CD4-positive, alpha-beta T cell treated with Interleukin-10 for 1 hour (primary cell): ENCODE measurements around the gene KRTAP5-6.
"Not testable (repeated sequence)": the region's sequence is repeated elsewhere in the genome, so short reads cannot be mapped to it uniquely, and the experiment has no call there.

Source experiments
- DNase-seq: peaks from one replicate; pipeline ENCODE4 v3.0.0-alpha.2; 2020

The KRTAP5-6 gene

GRCh38 chr11:1662699-1663283 is 34.2 kb upstream of the KRTAP5-6 start:
- not testable (repeated sequence) for DNase-seq

- no peak for DNase-seq
These were observed 31.7 kb upstream of the KRTAP5-6 start for GRCh38 chr11:1665313-1665712.

GRCh38 chr11:1667121-1667850 is 29.7 kb upstream of the KRTAP5-6 start:
- DNase-seq = no peak

- no peak for DNase-seq
These were observed 29.1 kb upstream of the KRTAP5-6 start for GRCh38 chr11:1667906-1668305.

GRCh38 chr11:1668911-1669473 is 28.0 kb upstream of the KRTAP5-6 start:
- DNase-seq = no peak

- DNase-seq = no peak
These were observed 27.3 kb upstream of the KRTAP5-6 start for GRCh38 chr11:1669546-1670218.

GRCh38 chr11:1670457-1670856 is 26.5 kb upstream of the KRTAP5-6 start:
- DNase-seq = not testable (repeated sequence)

GRCh38 chr11:1670905-1671371 is 26.1 kb upstream of the KRTAP5-6 start:
- DNase-seq = no peak

GRCh38 chr11:1671658-1672057 is 25.3 kb upstream of the KRTAP5-6 start:
- DNase-seq = no peak

GRCh38 chr11:1672613-1673350 is 24.2 kb upstream of the KRTAP5-6 start:
- no peak for DNase-seq

- no peak for DNase-seq
These were observed 23.4 kb upstream of the KRTAP5-6 start for GRCh38 chr11:1673446-1674172.

GRCh38 chr11:1674173-1675131 is 22.5 kb upstream of the KRTAP5-6 start:
- DNase-seq = no peak

- no peak for DNase-seq
These were observed 21.3 kb upstream of the KRTAP5-6 start for GRCh38 chr11:1675536-1676228.

- no peak for DNase-seq
These were observed 20.7 kb upstream of the KRTAP5-6 start for GRCh38 chr11:1676229-1676740.

GRCh38 chr11:1679881-1680280 is 17.1 kb upstream of the KRTAP5-6 start:
- no peak for DNase-seq

GRCh38 chr11:1682225-1682905 is 14.6 kb upstream of the KRTAP5-6 start:
- DNase-seq = no peak

- DNase-seq = not testable (repeated sequence)
These were observed 13.8 kb upstream of the KRTAP5-6 start for GRCh38 chr11:1683216-1683615.

GRCh38 chr11:1683904-1684572 is 13.0 kb upstream of the KRTAP5-6 start:
- not testable (repeated sequence) for DNase-seq
